H9 (cell line): Measurements from ENCODE around the gene CHMP2A. TPM values are rescaled to one million over a fixed set of nuclear protein-coding genes. Genes with fewer than 3 reads are reported as not detected.

Source experiments
- DNase-seq: peaks from one replicate; pipeline ENCODE4 v3.0.0-alpha.2; 2017
- H2AFZ ChIP-seq: one replicate; pipeline ENCODE4 v1.6.1; 2013; ENCODE audit warnings: mild to moderate bottlenecking, low read length, control low read depth, moderate library complexity
- H2AK5ac ChIP-seq: 2 replicates; pipeline ENCODE4 v1.6.1; 2013; ENCODE audit warnings: low read length, control low read depth, mixed read lengths; ENCODE audit not compliant: insufficient read length
- H2BK120ac ChIP-seq: one replicate; pipeline ENCODE4 v1.6.1; 2013; ENCODE audit warnings: low read depth, mild to moderate bottlenecking, low read length, control low read depth, inconsistent platforms; ENCODE audit not compliant: poor library complexity, severe bottlenecking
- H2BK12ac ChIP-seq: 2 replicates; pipeline ENCODE4 v1.6.1; 2013; ENCODE audit warnings: low read length, control low read depth, mixed read lengths, low read depth; ENCODE audit not compliant: insufficient read length
- H2BK15ac ChIP-seq: 2 replicates; pipeline ENCODE4 v1.6.1; 2013; ENCODE audit warnings: low read depth, low read length, control low read depth
- H2BK20ac ChIP-seq: one replicate; pipeline ENCODE4 v1.6.1; 2013; ENCODE audit warnings: low read depth, mild to moderate bottlenecking, low read length, control low read depth, inconsistent platforms; ENCODE audit not compliant: poor library complexity, severe bottlenecking
- H2BK5ac ChIP-seq: 2 replicates; pipeline ENCODE4 v1.6.1; 2013; ENCODE audit warnings: low read length, control low read depth, mixed read lengths; ENCODE audit not compliant: insufficient read length
- H3K14ac ChIP-seq: 2 replicates; pipeline ENCODE4 v1.6.1; 2013; ENCODE audit warnings: low read length, control low read depth; ENCODE audit not compliant: insufficient read depth
- H3K18ac ChIP-seq: 2 replicates; pipeline ENCODE4 v1.6.1; 2013; ENCODE audit warnings: low read depth, mild to moderate bottlenecking, mixed read lengths, low read length, control low read depth; ENCODE audit not compliant: insufficient read length
- H3K23ac ChIP-seq: 2 replicates; pipeline ENCODE4 v1.6.1; 2013; ENCODE audit warnings: low read length, control low read depth, mixed read lengths, low read depth; ENCODE audit not compliant: insufficient read length
- H3K23me2 ChIP-seq: 2 replicates; pipeline ENCODE4 v1.6.1; 2013; ENCODE audit warnings: low read depth, mild to moderate bottlenecking, mixed read lengths, low read length, control low read depth; ENCODE audit not compliant: insufficient read length, poor library complexity, severe bottlenecking
- H3K27ac ChIP-seq: 2 replicates; pipeline ENCODE4 v1.5.1; 2013; ENCODE audit warnings: low read length, control low read depth, mixed read lengths, low read depth; ENCODE audit not compliant: insufficient read length
- H3K27me3 ChIP-seq: 2 replicates; pipeline ENCODE4 v1.6.1; 2013; ENCODE audit warnings: low read length, control low read depth, inconsistent platforms; ENCODE audit not compliant: insufficient read depth
- H3K4ac ChIP-seq: 2 replicates; pipeline ENCODE4 v1.6.1; 2013; ENCODE audit warnings: low read depth, mild to moderate bottlenecking, control low read depth, inconsistent platforms, low read length, moderate library complexity
- H3K4me1 ChIP-seq: 2 replicates; pipeline ENCODE4 v1.6.1; 2013; ENCODE audit warnings: low read length, control low read depth, inconsistent platforms; ENCODE audit not compliant: insufficient read depth
- H3K4me2 ChIP-seq: 2 replicates; pipeline ENCODE4 v1.6.1; 2013; ENCODE audit warnings: low read length, control low read depth, mixed read lengths; ENCODE audit not compliant: insufficient read length, insufficient read depth
- H3K56ac ChIP-seq: 2 replicates; pipeline ENCODE4 v1.6.1; 2013; ENCODE audit warnings: low read depth, mild to moderate bottlenecking, mixed read lengths, low read length, control low read depth; ENCODE audit not compliant: insufficient read length
- H3K79me1 ChIP-seq: 2 replicates; pipeline ENCODE4 v1.6.1; 2013; ENCODE audit warnings: low read depth, mild to moderate bottlenecking, moderate library complexity, low read length, control low read depth, inconsistent platforms; ENCODE audit not compliant: insufficient read depth, poor library complexity, severe bottlenecking
- H3K79me2 ChIP-seq: 2 replicates; pipeline ENCODE4 v1.6.1; 2013; ENCODE audit warnings: low read length, control low read depth, inconsistent platforms; ENCODE audit not compliant: insufficient read depth
- H3K9ac ChIP-seq: 2 replicates; pipeline ENCODE4 v1.6.1; 2013; ENCODE audit warnings: low read length, control low read depth, mixed read lengths; ENCODE audit not compliant: insufficient read length; ENCODE audit errors: extremely low read depth
- H3K9me3 ChIP-seq: one replicate; pipeline ENCODE4 v1.6.1; 2013; ENCODE audit warnings: low read depth, low read length, inconsistent platforms; ENCODE audit not compliant: control insufficient read depth
- H3T11ph ChIP-seq: one replicate; pipeline ENCODE4 v1.6.1; 2013; ENCODE audit warnings: mild to moderate bottlenecking, low read length, control low read depth, inconsistent platforms
- H4K20me1 ChIP-seq: one replicate; pipeline ENCODE4 v1.6.1; 2013; ENCODE audit not compliant: control insufficient read depth, insufficient read length, insufficient read depth
- H4K5ac ChIP-seq: 2 replicates; pipeline ENCODE4 v1.6.1; 2013; ENCODE audit warnings: low read depth, mild to moderate bottlenecking, mixed read lengths, low read length, control low read depth; ENCODE audit not compliant: insufficient read length
- H4K8ac ChIP-seq: replicated peaks from 2 replicates; pipeline ENCODE4 v1.6.1; 2013; ENCODE audit warnings: low read length, control low read depth, mixed read lengths, low read depth; ENCODE audit not compliant: insufficient read length
- H4K91ac ChIP-seq: 2 replicates; pipeline ENCODE4 v1.6.1; 2013; ENCODE audit warnings: low read depth, mild to moderate bottlenecking, moderate library complexity, mixed read lengths, low read length, control low read depth; ENCODE audit not compliant: insufficient read length
- H3K27ac Mint-ChIP-seq, 3 experiments: 2 replicates in 2 of 3; 3 replicates in 1 of 3; pipeline ENCODE4 v1.8.0; 2020 to 2021; ENCODE audit warnings: mixed read lengths in 3 of 3, mild to moderate bottlenecking in 1 of 3, moderate library complexity in 1 of 3
- H3K27me3 Mint-ChIP-seq: 2 replicates; pipeline ENCODE4 v1.8.0; 2021; ENCODE audit warnings: low read depth, mild to moderate bottlenecking, moderate library complexity, mixed read lengths
- H3K36me3 Mint-ChIP-seq, 3 experiments: 2 replicates in 2 of 3; 3 replicates in 1 of 3; pipeline ENCODE4 v1.8.0; 2020 to 2021; ENCODE audit warnings: low read depth in 3 of 3, mixed read lengths in 3 of 3; ENCODE audit not compliant: insufficient read depth in 1 of 3
- H3K4me1 Mint-ChIP-seq, 2 experiments: 2 replicates each; pipeline ENCODE4 v1.8.0; 2020; ENCODE audit warnings: mixed read lengths in 2 of 2
- H3K4me3 Mint-ChIP-seq, 2 experiments: 2 replicates in 1 of 2; 3 replicates in 1 of 2; pipeline ENCODE4 v1.8.0; 2020 to 2021; ENCODE audit warnings: mild to moderate bottlenecking in 2 of 2, mixed read lengths in 2 of 2, moderate library complexity in 1 of 2
- H3K9me3 Mint-ChIP-seq, 2 experiments: 2 replicates in 1 of 2; 3 replicates in 1 of 2; pipeline ENCODE4 v1.8.0; 2020; ENCODE audit warnings: mild to moderate bottlenecking in 2 of 2, mixed read lengths in 2 of 2, moderate library complexity in 1 of 2
- CTCF ChIP-seq: fragments of 200-600 bp; sonication (generic); conservative IDR thresholded peaks from 3 replicates; pipeline ENCODE4 v1.8.0; 2021; ENCODE audit warnings: antibody characterized with exemption, mild to moderate bottlenecking
- WGBS: extraction: QIAGEN DNeasy Blood & Tissue Kit; methylation state at CpG from one replicate; pipeline ENCODE4 v1.1.7; 2013; ENCODE audit warnings: missing lambda C conversion rate, low lambda C conversion rate, mixed read lengths; ENCODE audit not compliant: insufficient read length; ENCODE audit errors: extremely low coverage; 5-methylcytosine and 5-hydroxymethylcytosine counted together
- total RNA-seq: library from RNA; stranded (reverse); gene quantifications from 2 replicates; pipeline ENCODE4 v1.2.1, GENCODE V29; 2021

CHMP2A gene
- total RNA-seq, 1 experiment from 2014 or later = 109 TPM

- H3K27me3 ChIP-seq = no peaks in the 10 kb centered on the region
- Mint-ChIP-seq H3K4me3 (no peak overlapping the region), H3K4me1 (peaks cover 10% of the 10 kb centered on the region in 2 experiments), H3K27ac (no peak overlapping the region), H3K36me3 (no peaks in the 10 kb centered on the region; a peak in 1 of 7 replicates), H3K9me3 (no peaks in the 10 kb centered on the region), H3K27me3 (peaks cover 34% of the 10 kb centered on the region)
- no peak overlapping the region for H3K4me2 ChIP-seq
- no peak overlapping the region for H3K9ac ChIP-seq
- H2BK5ac ChIP-seq = no peak overlapping the region
- no peak overlapping the region for H4K8ac ChIP-seq
- peaks cover 6% of the 10 kb centered on the region; the same call in 1 of the 2 replicates for H3K4me1 ChIP-seq
- no peak overlapping the region for H2BK15ac ChIP-seq
- H2BK120ac ChIP-seq = no peak overlapping the region
- no peak overlapping the region for H4K91ac ChIP-seq
- H2AK5ac ChIP-seq = no peak overlapping the region
- H3K79me1 ChIP-seq = no peaks in the 10 kb centered on the region
- WGBS = no CpG with 5 or more reads among the region's 3 CpGs
- H3K9me3 ChIP-seq = no peaks in the 10 kb centered on the region
- no peak overlapping the region for H2AFZ ChIP-seq
- H3K56ac ChIP-seq = no peak overlapping the region
- H3K4ac ChIP-seq = no peak overlapping the region
- H3K23ac ChIP-seq = no peak overlapping the region
- no peak for DNase-seq
- no peak overlapping the region for H3K18ac ChIP-seq
- H3K27ac ChIP-seq = no peak overlapping the region
- H2BK12ac ChIP-seq = no peak overlapping the region
- TF ChIP-seq CTCF = no peak
- H4K5ac ChIP-seq = no peak overlapping the region
- no peaks in the 10 kb centered on the region for H4K20me1 ChIP-seq
- H3T11ph ChIP-seq = no peak overlapping the region
- H2BK20ac ChIP-seq = no peak overlapping the region
- H3K14ac ChIP-seq = no peak overlapping the region
- no peaks in the 10 kb centered on the region for H3K23me2 ChIP-seq
- no peaks in the 10 kb centered on the region for H3K79me2 ChIP-seq
These were observed 25.5 kb downstream of the CHMP2A start for GRCh38 chr19:58529405-58529804.
